A673 (cell line): ENCODE measurements around the gene TEX14. TPM values are rescaled to one million over a fixed set of nuclear protein-coding genes. Genes with fewer than 3 reads are reported as not detected.

Source experiments
- BruUV-seq: library from RNA; stranded (reverse); fragments of 400-500 nt; replicated peaks from 2 replicates; lab custom pipeline; 2021; lab: Mats Ljungman, UMichigan
- CTCF ChIA-PET: fragments of 300-600 bp; sonication (Branson Sonifier 250); formaldehyde crosslinking; loops from one replicate; lab custom pipeline; 2022; ENCODE audit warnings: antibody characterized with exemption; lab: Charles Lee
- POLR2A ChIA-PET: fragments of 300-600 bp; sonication (Branson Sonifier 250); formaldehyde crosslinking; loops from one replicate; lab custom pipeline; 2022; ENCODE audit warnings: antibody characterized with exemption; ENCODE audit not compliant: low non-redundant PET; lab: Charles Lee
- DNase-seq: peaks from one replicate; pipeline ENCODE4 v3.0.0-alpha.2; 2015; ENCODE audit warnings: low spot score
- H3K27ac ChIP-seq: fragments of 200-600 bp; sonication (generic); 2 replicates; pipeline ENCODE4 v1.5.1; 2016; ENCODE audit warnings: mixed run types, low read depth, mild to moderate bottlenecking, mixed read lengths, antibody characterized with exemption, low read length; ENCODE audit not compliant: poor library complexity, severe bottlenecking
- H3K27me3 ChIP-seq: fragments of 200-600 bp; sonication (generic); replicated peaks from 2 replicates; pipeline ENCODE4 v1.6.1; 2017; ENCODE audit warnings: mixed run types, low read depth, mild to moderate bottlenecking, mixed read lengths, antibody characterized with exemption, low read length; ENCODE audit not compliant: insufficient read depth, poor library complexity
- H3K36me3 ChIP-seq: fragments of 200-600 bp; sonication (generic); 2 replicates; pipeline ENCODE4 v1.6.1; 2016; ENCODE audit warnings: mixed run types, mild to moderate bottlenecking, mixed read lengths, antibody characterized with exemption, low read length; ENCODE audit not compliant: insufficient read depth, poor library complexity, severe bottlenecking
- H3K4me1 ChIP-seq: fragments of 200-600 bp; sonication (generic); 2 replicates; pipeline ENCODE4 v1.6.1; 2017; ENCODE audit warnings: mixed run types, mild to moderate bottlenecking, mixed read lengths, antibody characterized with exemption, low read length; ENCODE audit not compliant: insufficient read depth, poor library complexity, severe bottlenecking
- H3K4me3 ChIP-seq: fragments of 200-600 bp; sonication (generic); 2 replicates; pipeline ENCODE4 v1.5.1; 2016; ENCODE audit warnings: low read depth, mixed run types, mild to moderate bottlenecking, mixed read lengths, low read length; ENCODE audit not compliant: poor library complexity, severe bottlenecking
- H3K9me3 ChIP-seq: fragments of 200-600 bp; sonication (generic); 2 replicates; pipeline ENCODE4 v1.6.1; 2016; ENCODE audit warnings: mixed run types, low read depth, mild to moderate bottlenecking, mixed read lengths, antibody characterized with exemption, low read length; ENCODE audit not compliant: poor library complexity, severe bottlenecking
- EZH2 ChIP-seq: fragments of 200-600 bp; sonication (generic); IDR thresholded peaks from 2 replicates; pipeline ENCODE4 v1.6.1; 2017; ENCODE audit warnings: borderline replicate concordance, low read depth, mild to moderate bottlenecking, mixed read lengths, antibody characterized with exemption, low read length; ENCODE audit not compliant: poor library complexity, severe bottlenecking
- intact Hi-C: fragments of 100-400 bp; cut with micrococcal nuclease; formaldehyde crosslinking; loops from one replicate; pipeline ENCODE4 v1.10.0; 2022; ENCODE audit not compliant: unreplicated experiment
- total RNA-seq: library from RNA; stranded (reverse); gene quantifications from 2 replicates; pipeline ENCODE4 v1.2.3, GENCODE V29; 2021
- TF ChIP-seq, protein P1 (sequence below): fragments of 300-800, 200-600 bp; sonication (generic); conservative IDR thresholded peaks from 2 replicates; pipeline ENCODE4 v1.5.1; 2017; ENCODE audit warnings: low read depth, mild to moderate bottlenecking, antibody characterized with exemption, low read length, moderate library complexity, mixed read lengths

TEX14 gene
- total RNA-seq, 1 experiment from 2014 or later = 0.26 TPM

DNA sequence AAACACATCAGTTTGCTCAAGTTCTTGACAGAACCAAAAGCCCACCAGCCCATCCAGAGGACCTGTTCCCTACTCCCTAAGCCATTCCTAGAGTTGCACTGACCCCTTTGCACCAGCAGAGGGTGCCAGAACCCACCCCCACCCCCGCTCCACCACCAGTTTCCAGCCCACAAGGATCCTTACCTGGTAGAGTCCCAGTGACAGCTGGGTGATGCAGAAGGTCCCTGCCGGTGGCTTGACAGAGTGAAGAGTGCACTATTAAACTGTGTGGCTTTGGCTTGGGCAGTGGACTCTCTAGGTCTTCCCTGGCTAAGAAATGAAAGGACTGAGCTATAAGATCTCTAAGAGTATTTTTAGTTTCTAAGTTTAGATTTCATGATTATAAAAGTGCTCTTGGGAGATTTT lies 104.1 kb downstream of the TEX14 start:
- H3K4me3 ChIP-seq = no peak overlapping the region
- no TSS peak for BruUV-seq

GRCh38 chr17:58586009-58586644 lies 105.7 kb downstream of the TEX14 start:
- POLR2A ChIA-PET = no interaction called here

More for the DNA sequence above, 104.1 kb downstream of the TEX14 start:
- ChIA-PET POLR2A (interaction anchor here (0.6 kb wide), 1 partner anchor 43 kb away, joined by 3 read pairs; no protein-coding TSS in a partner anchor), CTCF (interaction anchor here (0.6 to 0.8 kb wide), 14 partner anchors 9 to 848 kb away, joined by 3 to 10 read pairs (median 6); no protein-coding TSS in a partner anchor)
- no peaks in the 10 kb centered on the region for H3K27me3 ChIP-seq
- TF ChIP-seq EZH2 = no peak
- TF ChIP-seq, protein P1, sequence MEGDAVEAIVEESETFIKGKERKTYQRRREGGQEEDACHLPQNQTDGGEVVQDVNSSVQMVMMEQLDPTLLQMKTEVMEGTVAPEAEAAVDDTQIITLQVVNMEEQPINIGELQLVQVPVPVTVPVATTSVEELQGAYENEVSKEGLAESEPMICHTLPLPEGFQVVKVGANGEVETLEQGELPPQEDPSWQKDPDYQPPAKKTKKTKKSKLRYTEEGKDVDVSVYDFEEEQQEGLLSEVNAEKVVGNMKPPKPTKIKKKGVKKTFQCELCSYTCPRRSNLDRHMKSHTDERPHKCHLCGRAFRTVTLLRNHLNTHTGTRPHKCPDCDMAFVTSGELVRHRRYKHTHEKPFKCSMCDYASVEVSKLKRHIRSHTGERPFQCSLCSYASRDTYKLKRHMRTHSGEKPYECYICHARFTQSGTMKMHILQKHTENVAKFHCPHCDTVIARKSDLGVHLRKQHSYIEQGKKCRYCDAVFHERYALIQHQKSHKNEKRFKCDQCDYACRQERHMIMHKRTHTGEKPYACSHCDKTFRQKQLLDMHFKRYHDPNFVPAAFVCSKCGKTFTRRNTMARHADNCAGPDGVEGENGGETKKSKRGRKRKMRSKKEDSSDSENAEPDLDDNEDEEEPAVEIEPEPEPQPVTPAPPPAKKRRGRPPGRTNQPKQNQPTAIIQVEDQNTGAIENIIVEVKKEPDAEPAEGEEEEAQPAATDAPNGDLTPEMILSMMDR = peak; percentile 95
- peak; percentile 67 for DNase-seq
- H3K9me3 ChIP-seq = no peaks in the 10 kb centered on the region
- no peak overlapping the region for H3K27ac ChIP-seq
- H3K36me3 ChIP-seq = no peaks in the 10 kb centered on the region
- no peaks in the 10 kb centered on the region for H3K4me1 ChIP-seq
- intact Hi-C loops = loop anchor here (1.0 to 5.0 kb wide), 2 partner anchors 125 to 418 kb away; no protein-coding TSS in a partner anchor

GRCh38 chr17:58585554-58585953 lies 106.3 kb downstream of the TEX14 start:
- intact Hi-C loops = loop anchor here (5.0 kb wide), 1 partner anchor 127 kb away; no protein-coding TSS in a partner anchor
- ChIA-PET CTCF (no interaction called here), POLR2A (no interaction called here)
- no peak for DNase-seq
- Histone ChIP-seq H3K4me1 (no peaks in the 10 kb centered on the region), H3K27me3 (no peaks in the 10 kb centered on the region), H3K9me3 (no peaks in the 10 kb centered on the region), H3K27ac (no peak overlapping the region), H3K4me3 (no peak overlapping the region), H3K36me3 (no peaks in the 10 kb centered on the region)
- no TSS peak for BruUV-seq
- TF ChIP-seq, protein P1 = no peak
- TF ChIP-seq EZH2 = no peak

More at GRCh38 chr17:58586009-58586644, 105.7 kb downstream of the TEX14 start:
- no TSS peak for BruUV-seq
- DNase-seq = no peak
- Histone ChIP-seq H3K27ac (no peak overlapping the region), H3K9me3 (no peaks in the 10 kb centered on the region), H3K4me3 (no peak overlapping the region), H3K4me1 (no peaks in the 10 kb centered on the region), H3K27me3 (no peaks in the 10 kb centered on the region), H3K36me3 (no peaks in the 10 kb centered on the region)
- intact Hi-C loops = loop anchor here (5.0 kb wide), 1 partner anchor 126 kb away; no protein-coding TSS in a partner anchor
- TF ChIP-seq EZH2 = no peak
- TF ChIP-seq, protein P1 = no peak
- CTCF ChIA-PET = interaction anchor here (0.5 kb wide), 1 partner anchor 288 kb away, joined by 3 read pairs; no protein-coding TSS in a partner anchor
